GM12801 (cell line): ENCODE results near the gene CABP5.

Source experiments
- CTCF ChIP-seq: IDR thresholded peaks from one replicate; pipeline ENCODE4 v1.5.1; 2011; ENCODE audit warnings: control low read depth; ENCODE audit not compliant: insufficient read length; ENCODE audit errors: extremely low read depth

The CABP5 gene

GRCh38 chr19:48043675-48044258 is at the start of gene CABP5:
TSS of gene CABP5 (minus strand) at chr19:48044079. CDS start at chr19:48043922, 157 bp downstream.
- TF ChIP-seq CTCF = no peak

DNA sequence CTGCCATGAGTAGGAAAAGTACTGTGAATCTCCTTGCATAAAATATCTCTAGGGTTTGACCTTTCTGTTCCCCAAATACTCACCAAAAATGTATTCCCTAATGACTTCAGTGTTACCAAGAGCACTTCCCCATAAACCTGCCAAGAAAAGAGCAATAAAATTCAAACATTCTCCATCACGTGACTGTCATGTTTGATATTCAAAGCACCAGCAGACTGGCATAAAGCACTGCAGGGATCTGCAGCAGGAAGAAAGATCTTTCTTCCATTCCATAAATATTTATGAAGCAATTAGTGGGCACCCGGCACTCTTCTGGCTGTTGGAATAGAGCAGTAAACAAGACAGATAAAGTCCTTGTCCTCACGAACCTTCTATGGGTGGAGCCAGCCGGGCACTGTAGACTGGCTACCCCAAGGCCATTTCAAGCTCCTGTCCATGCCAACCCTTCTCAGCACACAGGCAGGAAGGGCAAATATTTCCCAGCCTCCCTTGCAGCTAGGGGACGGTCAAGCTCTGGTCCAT is 46.5 kb upstream of the CABP5 start:
- no peak for TF ChIP-seq CTCF

- TF ChIP-seq CTCF = no peak
Observed at GRCh38 chr19:48085904-48086864, 42.3 kb upstream of the CABP5 start.

DNA sequence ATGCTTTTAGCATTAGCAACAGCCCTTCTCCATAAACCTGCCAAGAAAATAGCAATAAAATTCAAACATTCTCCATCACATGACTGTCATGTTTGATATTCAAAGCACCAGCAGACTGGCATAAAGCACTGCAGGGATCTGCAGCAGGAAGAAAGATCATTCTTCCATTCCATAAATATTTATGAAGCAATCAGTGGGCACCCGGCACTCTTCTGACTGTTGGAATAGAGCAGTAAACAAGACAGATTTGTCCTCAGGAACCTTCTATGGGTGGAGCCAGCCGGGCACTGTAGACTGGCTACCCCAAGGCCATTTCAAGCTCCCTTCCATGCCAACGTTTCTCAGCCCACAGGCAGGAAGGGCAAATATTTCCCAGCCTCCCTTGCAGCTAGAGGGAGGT is 41.2 kb upstream of the CABP5 start:
- no peak for TF ChIP-seq CTCF

DNA sequence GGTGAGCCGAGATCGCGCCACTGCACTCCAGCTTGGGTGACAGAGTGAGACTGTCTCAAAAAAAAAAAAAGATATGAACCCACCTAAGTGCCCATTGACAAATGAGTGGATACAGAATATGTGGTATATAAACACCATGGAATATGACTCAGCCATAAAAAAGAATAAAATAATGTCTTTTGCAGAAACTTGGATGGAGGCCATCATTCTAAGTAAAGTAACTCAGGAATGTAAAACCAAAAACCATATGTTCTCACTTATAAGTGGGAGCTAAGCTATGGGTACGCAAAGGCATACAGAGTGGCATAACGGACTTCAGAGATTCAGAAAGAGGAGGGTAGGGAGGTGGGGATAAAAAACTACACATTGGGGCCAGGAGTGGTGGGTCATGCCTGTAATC is 37.2 kb upstream of the CABP5 start:
- TF ChIP-seq CTCF = no peak

DNA sequence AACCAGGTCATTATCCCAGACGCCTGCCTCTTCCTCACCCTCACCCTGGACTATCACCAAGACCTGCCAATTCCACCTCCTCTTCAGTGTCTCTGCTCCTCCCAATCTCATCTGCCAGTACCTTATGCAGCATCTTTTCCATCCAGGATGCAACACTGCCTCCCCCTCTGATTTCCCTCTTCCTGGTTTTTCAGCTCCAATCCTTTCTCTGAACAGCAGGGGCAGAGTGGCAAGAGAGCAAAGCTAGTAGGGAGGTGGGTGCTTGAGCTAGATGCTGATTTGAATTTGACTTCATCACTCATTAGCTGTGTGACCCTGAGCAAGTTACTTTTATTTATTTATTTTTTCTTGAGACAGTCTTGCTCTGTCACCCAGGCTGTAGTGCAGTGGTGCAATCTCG is 25.6 kb upstream of the CABP5 start:
- TF ChIP-seq CTCF = no peak

GRCh38 chr19:48064509-48064908 is 20.6 kb upstream of the CABP5 start:
- no peak for TF ChIP-seq CTCF
